Spleen (tissue), 11 donors: ENCODE data around the gene STXBP1. TPM values are rescaled to one million over a fixed set of nuclear protein-coding genes. Genes with fewer than 3 reads are reported as not detected.

ENCODE experiments used
- DNase-seq: peaks from one replicate; pipeline ENCODE4 v3.0.0-alpha.2; 2020
- H3K27ac ChIP-seq, 8 donors: fragments of 200-600 bp; sonication (generic) in 7 of 8; 1 replicate in 4 of 8; 2 replicates in 4 of 8; pipeline versions ENCODE4 v1.5.0 to v1.8.0; 2016 to 2021; ENCODE audit warnings: inconsistent platforms in 4 of 8, mild to moderate bottlenecking in 4 of 8, moderate library complexity in 1 of 8
- H3K27me3 ChIP-seq, 7 donors: fragments of 200-600 bp; sonication (generic) in 6 of 7; replicated peaks in 1 of 7; 1 replicate in 4 of 7; 2 replicates in 3 of 7; pipeline versions ENCODE4 v1.5.0 to v1.8.0; 2016 to 2021; ENCODE audit warnings: inconsistent platforms in 3 of 7, mild to moderate bottlenecking in 1 of 7
- H3K36me3 ChIP-seq, 6 donors: fragments of 200-600 bp; sonication (generic) in 5 of 6; 1 replicate in 4 of 6; 2 replicates in 2 of 6; pipeline versions ENCODE4 v1.5.0 to v1.8.0; 2016 to 2021; ENCODE audit warnings: inconsistent platforms in 2 of 6
- H3K4me1 ChIP-seq, 6 donors: fragments of 200-600 bp; sonication (generic) in 5 of 6; 1 replicate in 3 of 6; 2 replicates in 3 of 6; pipeline versions ENCODE4 v1.5.0 to v1.8.0; 2016 to 2021; ENCODE audit warnings: inconsistent platforms in 3 of 6
- H3K4me3 ChIP-seq, 8 donors: fragments of 200-600 bp; sonication (generic) in 7 of 8; 1 replicate in 4 of 8; 2 replicates in 4 of 8; pipeline versions ENCODE4 v1.5.0 to v1.8.0; 2016 to 2021; ENCODE audit warnings: inconsistent platforms in 4 of 8, mild to moderate bottlenecking in 4 of 8, moderate library complexity in 2 of 8
- H3K9me3 ChIP-seq, 8 donors: fragments of 200-600 bp; sonication (generic) in 7 of 8; 1 replicate in 4 of 8; 2 replicates in 4 of 8; pipeline versions ENCODE4 v1.5.0 to v1.8.0; 2016 to 2021; ENCODE audit warnings: inconsistent platforms in 4 of 8
- CTCF ChIP-seq, 11 experiments: fragments of 200-600 bp in 7 of 11; fragments of 450-650 bp in 4 of 11; sonication (generic) in 4 of 11; IDR thresholded peaks in 8 of 11; conservative IDR thresholded peaks in 3 of 11; 1 replicate in 7 of 11; 2 replicates in 4 of 11; pipeline versions ENCODE4 v1.4.0 to v1.8.0; 2016 to 2021; ENCODE audit warnings: antibody characterized with exemption in 11 of 11, inconsistent platforms in 4 of 11, mild to moderate bottlenecking in 1 of 11
- POLR2A ChIP-seq, 3 donors: fragments of 450-650 bp; IDR thresholded peaks; one replicate each; pipeline ENCODE4 v1.5.1; 2017; ENCODE audit warnings: antibody characterized with exemption in 3 of 3, mild to moderate bottlenecking in 1 of 3
- POLR2AphosphoS5 ChIP-seq, 3 donors: sonication (generic); formaldehyde crosslinking; IDR thresholded peaks; one replicate each; pipeline ENCODE4 v1.5.1; 2017; ENCODE audit warnings: antibody characterized with exemption in 3 of 3
- WGBS, 5 donors: extraction: QIAGEN DNeasy Blood & Tissue Kit in 3 of 5; methylation state at CpG; one replicate each; pipeline versions ENCODE4 v1.1.5 to v1.1.7; 2013 to 2018; 5-methylcytosine and 5-hydroxymethylcytosine counted together
- intact Hi-C: fragments of 100-400 bp; cut with DNase I; formaldehyde crosslinking; loops from one replicate; pipeline ENCODE4 v1.15.0; 2023; ENCODE audit warnings: low total_unique reads
- polyA plus RNA-seq, 3 donors: library from polyadenylated mRNA; stranded (reverse); fragments of 200-250 nt; gene quantifications; one replicate each; pipeline ENCODE4 v1.2.1, GENCODE V29; 2013
- total RNA-seq, 7 donors: library from RNA; depleted of rRNA in 3 of 7; stranded (reverse); fragments of >200 nt in 3 of 7; fragmentation: NEBNext Ultra II Directional in 4 of 7; extraction: Animal tissue kit (Norgen Biotek cat#: 25700) in 4 of 7; gene quantifications; one replicate each; pipeline versions ENCODE4 v1.1.0 to v1.2.1, GENCODE V29; 2016 to 2021
- donor health status: healthy with polysubstance abuse.
- donor health status: DM: no; HTN: no; CAD: no; lungs with moderate emphysema.
- donor health status: DM: no; HTN: no; CAD: no.
- donor health status: Bipolar disorder and iron deficiency.
- donor health status: healthy.
- donor health status: DM: no; HTN: no; CAD: no.
- donor health status: DM: yes; HTN: yes; CAD: no.

Gene STXBP1
- total and polyA plus RNA-seq, 10 donors: 4.3 to 75.7 (median 31.6) TPM

- Histone ChIP-seq H3K36me3 (peaks cover 0 to 36% (median 13%) of the 10 kb centered on the region in 6 donors), H3K27me3 (no peaks in the 10 kb centered on the region), H3K4me3 (no peak overlapping the region), H3K27ac (peak overlapping the region in 5 of 8 donors; percentile 39 to 62 (median 51)), H3K4me1 (peaks cover 17 to 58% (median 41%) of the 10 kb centered on the region in 6 donors), H3K9me3 (no peaks in the 10 kb centered on the region)
- intact Hi-C loops: loop anchor here (5.0 kb wide), 1 partner anchor 139 kb away; no protein-coding TSS in a partner anchor
- 58 to 82% (median 77%) methylated on average over 6 to 9 of the region's 9 CpGs for WGBS, 5 donors
- DNase-seq: peak; percentile 79
- TF ChIP-seq CTCF (IDR thresholded peaks at IDR 0.05 in 8 of 11, conservative IDR thresholded peaks at IDR 0.05 in 3 of 11) (no peak), POLR2A (IDR thresholded peaks at IDR 0.05) (no peak), POLR2AphosphoS5 (IDR thresholded peaks at IDR 0.05) (peak; percentile 38 to 67 (median 53))
Observed at GRCh38 chr9:127730799-127731410, 118.8 kb downstream of the STXBP1 start.

GRCh38 chr9:127731938-127732337 is 119.9 kb downstream of the STXBP1 start:
- peak overlapping the region in 4 of 8 donors; percentile 39 to 62 (median 50) for H3K27ac ChIP-seq
- DNase-seq: no peak
- intact Hi-C loops: loop anchor here (5.0 kb wide), 1 partner anchor 140 kb away; no protein-coding TSS in a partner anchor
- peaks cover 0 to 36% (median 13%) of the 10 kb centered on the region in 6 donors for H3K36me3 ChIP-seq
- H3K27me3 ChIP-seq: no peaks in the 10 kb centered on the region
- 60 to 90% (median 78%) methylated on average over 11 to 16 of the region's 16 CpGs for WGBS, 5 donors
- peaks cover 17 to 66% (median 46%) of the 10 kb centered on the region in 6 donors for H3K4me1 ChIP-seq
- no peaks in the 10 kb centered on the region for H3K9me3 ChIP-seq
- no peak overlapping the region for H3K4me3 ChIP-seq
- TF ChIP-seq POLR2AphosphoS5 (IDR thresholded peaks at IDR 0.05) (peak; percentile 13 to 62 (median 51)), CTCF (IDR thresholded peaks at IDR 0.05 in 8 of 11, conservative IDR thresholded peaks at IDR 0.05 in 3 of 11) (no peak)

GRCh38 chr9:127732444-127732843 is 120.4 kb downstream of the STXBP1 start:
- H3K36me3 ChIP-seq: peaks cover 0 to 36% (median 13%) of the 10 kb centered on the region in 6 donors
- WGBS, 5 donors: 82 to 98% (median 94%) methylated on average over 6 to 21 of the region's 21 CpGs
- H3K4me3 ChIP-seq: no peak overlapping the region
- DNase-seq: no peak
- peaks cover 17 to 67% (median 49%) of the 10 kb centered on the region in 6 donors for H3K4me1 ChIP-seq
- H3K27me3 ChIP-seq: no peaks in the 10 kb centered on the region
- no peak for TF ChIP-seq POLR2AphosphoS5 (IDR thresholded peaks at IDR 0.05)
- no peak for TF ChIP-seq POLR2A (IDR thresholded peaks at IDR 0.05)
- TF ChIP-seq CTCF (IDR thresholded peaks at IDR 0.05 in 8 of 11, conservative IDR thresholded peaks at IDR 0.05 in 3 of 11): no peak
- intact Hi-C loops: loop anchor here (5.0 kb wide), 1 partner anchor 140 kb away; no protein-coding TSS in a partner anchor
- peak overlapping the region in 2 of 8 donors; percentile 39 to 50 for H3K27ac ChIP-seq
- no peaks in the 10 kb centered on the region for H3K9me3 ChIP-seq

GRCh38 chr9:127733614-127734013 is 121.5 kb downstream of the STXBP1 start:
- TF ChIP-seq CTCF (IDR thresholded peaks at IDR 0.05 in 8 of 11, conservative IDR thresholded peaks at IDR 0.05 in 3 of 11): no peak
- no peak for TF ChIP-seq POLR2AphosphoS5 (IDR thresholded peaks at IDR 0.05)
- no peak for TF ChIP-seq POLR2A (IDR thresholded peaks at IDR 0.05)
- intact Hi-C loops: loop anchor here (5.0 kb wide), 1 partner anchor 141 kb away; no protein-coding TSS in a partner anchor
- DNase-seq: no peak
- H3K27me3 ChIP-seq: no peaks in the 10 kb centered on the region
- WGBS, 5 donors: 46 to 63% (median 52%) methylated on average over 2 of the region's 2 CpGs
- peak overlapping the region in 2 of 8 donors; percentile 98 to 99 for H3K27ac ChIP-seq
- peak overlapping the region in 1 of 8 donors; percentile 97 for H3K4me3 ChIP-seq
- H3K9me3 ChIP-seq: no peaks in the 10 kb centered on the region
- peaks cover 0 to 47% (median 24%) of the 10 kb centered on the region in 6 donors for H3K36me3 ChIP-seq
- peaks cover 17 to 67% (median 51%) of the 10 kb centered on the region in 6 donors for H3K4me1 ChIP-seq
